Measurements from ENCODE around the gene S100A6.
"Not testable (repeated sequence)": the region's sequence is repeated elsewhere in the genome, so short reads cannot be mapped to it uniquely, and the experiment has no call there.

Gene S100A6

GRCh38 chr1:153535242-153536011, at the start of gene S100A6:
S100A6 (minus strand) TSS chr1:153535991; CDS start chr1:153535339, 652 bp downstream.
- peak within 1 kb of the TSS; percentile 53 for H3K4me3 ChIP-seq (ENCODE audit: low read depth, low read length)
- H3K4me1 ChIP-seq (ENCODE audit: control insufficient read depth, insufficient read depth, low read length), result peaks cover 29% of the 10 kb centered on the region
- no peaks in the 10 kb centered on the region for H3K36me3 ChIP-seq (ENCODE audit: control insufficient read depth, insufficient read depth, low read length)
- no peaks in the 10 kb centered on the region for H3K9me3 ChIP-seq (ENCODE audit: control insufficient read depth, insufficient read depth, low read length)
- H3K27me3 ChIP-seq (ENCODE audit: control insufficient read depth, insufficient read depth, low read length), result peaks cover 36% of the 10 kb centered on the region
- H3K9ac ChIP-seq (ENCODE audit: low read depth, low read length), result no peak within 1 kb of the TSS
- no peak within 1 kb of the TSS for H3K27ac ChIP-seq (ENCODE audit: low read depth, low read length)

GRCh38 chr1:153585006-153585405, 49.2 kb upstream of the S100A6 start:
- Histone ChIP-seq H3K27me3 (ENCODE audit: control insufficient read depth, insufficient read depth, low read length) (no peaks in the 10 kb centered on the region), H3K36me3 (ENCODE audit: control insufficient read depth, insufficient read depth, low read length) (no peaks in the 10 kb centered on the region), H3K4me3 (ENCODE audit: low read depth, low read length) (no peak overlapping the region), H3K4me1 (ENCODE audit: control insufficient read depth, insufficient read depth, low read length) (no peaks in the 10 kb centered on the region), H3K27ac (ENCODE audit: low read depth, low read length) (no peak overlapping the region), H3K9ac (ENCODE audit: low read depth, low read length) (no peak overlapping the region), H3K9me3 (ENCODE audit: control insufficient read depth, insufficient read depth, low read length) (no peaks in the 10 kb centered on the region)

GRCh38 chr1:153583976-153584375, 48.2 kb upstream of the S100A6 start:
- no peaks in the 10 kb centered on the region for H3K36me3 ChIP-seq (ENCODE audit: control insufficient read depth, insufficient read depth, low read length)
- no peaks in the 10 kb centered on the region for H3K4me1 ChIP-seq (ENCODE audit: control insufficient read depth, insufficient read depth, low read length)
- no peak overlapping the region for H3K4me3 ChIP-seq (ENCODE audit: low read depth, low read length)
- H3K27me3 ChIP-seq (ENCODE audit: control insufficient read depth, insufficient read depth, low read length), result no peaks in the 10 kb centered on the region
- no peak overlapping the region for H3K27ac ChIP-seq (ENCODE audit: low read depth, low read length)
- H3K9ac ChIP-seq (ENCODE audit: low read depth, low read length), result no peak overlapping the region
- H3K9me3 ChIP-seq (ENCODE audit: control insufficient read depth, insufficient read depth, low read length), result no peaks in the 10 kb centered on the region

- not testable (repeated sequence) for H3K27ac ChIP-seq (ENCODE audit: low read depth, low read length); H3K4me3 ChIP-seq (ENCODE audit: low read depth, low read length); H3K4me1 ChIP-seq (ENCODE audit: control insufficient read depth, insufficient read depth, low read length); H3K9ac ChIP-seq (ENCODE audit: low read depth, low read length); H3K27me3 ChIP-seq (ENCODE audit: control insufficient read depth, insufficient read depth, low read length); H3K36me3 ChIP-seq (ENCODE audit: control insufficient read depth, insufficient read depth, low read length); H3K9me3 ChIP-seq (ENCODE audit: control insufficient read depth, insufficient read depth, low read length)
Measured at GRCh38 chr1:153583514-153583913, 47.7 kb upstream of the S100A6 start.

- not testable (repeated sequence) for H3K36me3 ChIP-seq (ENCODE audit: control insufficient read depth, insufficient read depth, low read length)
Measured at GRCh38 chr1:153582836-153583235, 47.0 kb upstream of the S100A6 start.

GRCh38 chr1:153578936-153579335, 43.1 kb upstream of the S100A6 start:
- H3K9me3 ChIP-seq (ENCODE audit: control insufficient read depth, insufficient read depth, low read length), result no peaks in the 10 kb centered on the region
- no peaks in the 10 kb centered on the region for H3K4me1 ChIP-seq (ENCODE audit: control insufficient read depth, insufficient read depth, low read length)
- peak overlapping the region; percentile 34 for H3K27ac ChIP-seq (ENCODE audit: low read depth, low read length)

More at GRCh38 chr1:153582836-153583235, 47.0 kb upstream of the S100A6 start:
- not testable (repeated sequence) for H3K9ac ChIP-seq (ENCODE audit: low read depth, low read length); H3K27me3 ChIP-seq (ENCODE audit: control insufficient read depth, insufficient read depth, low read length); H3K4me1 ChIP-seq (ENCODE audit: control insufficient read depth, insufficient read depth, low read length); H3K4me3 ChIP-seq (ENCODE audit: low read depth, low read length); H3K9me3 ChIP-seq (ENCODE audit: control insufficient read depth, insufficient read depth, low read length); H3K27ac ChIP-seq (ENCODE audit: low read depth, low read length)

GRCh38 chr1:153578490-153578889, 42.7 kb upstream of the S100A6 start:
- Histone ChIP-seq H3K4me1 (ENCODE audit: control insufficient read depth, insufficient read depth, low read length) (no peaks in the 10 kb centered on the region), H3K9ac (ENCODE audit: low read depth, low read length) (no peak overlapping the region), H3K36me3 (ENCODE audit: control insufficient read depth, insufficient read depth, low read length) (no peaks in the 10 kb centered on the region), H3K27ac (ENCODE audit: low read depth, low read length) (peak overlapping the region; percentile 34), H3K4me3 (ENCODE audit: low read depth, low read length) (no peak overlapping the region), H3K27me3 (ENCODE audit: control insufficient read depth, insufficient read depth, low read length) (no peaks in the 10 kb centered on the region), H3K9me3 (ENCODE audit: control insufficient read depth, insufficient read depth, low read length) (no peaks in the 10 kb centered on the region)

More at GRCh38 chr1:153578936-153579335, 43.1 kb upstream of the S100A6 start:
- Histone ChIP-seq H3K36me3 (ENCODE audit: control insufficient read depth, insufficient read depth, low read length) (no peaks in the 10 kb centered on the region), H3K9ac (ENCODE audit: low read depth, low read length) (no peak overlapping the region), H3K27me3 (ENCODE audit: control insufficient read depth, insufficient read depth, low read length) (no peaks in the 10 kb centered on the region), H3K4me3 (ENCODE audit: low read depth, low read length) (no peak overlapping the region)

- Histone ChIP-seq H3K9me3 (ENCODE audit: control insufficient read depth, insufficient read depth, low read length) (no peaks in the 10 kb centered on the region), H3K4me1 (ENCODE audit: control insufficient read depth, insufficient read depth, low read length) (no peaks in the 10 kb centered on the region)
Measured at GRCh38 chr1:153577624-153578051, 41.8 kb upstream of the S100A6 start.

GRCh38 chr1:153577138-153577537, 41.3 kb upstream of the S100A6 start:
- no peak overlapping the region for H3K27ac ChIP-seq (ENCODE audit: low read depth, low read length)
- H3K36me3 ChIP-seq (ENCODE audit: control insufficient read depth, insufficient read depth, low read length), result no peaks in the 10 kb centered on the region
- H3K4me1 ChIP-seq (ENCODE audit: control insufficient read depth, insufficient read depth, low read length), result no peaks in the 10 kb centered on the region
- H3K4me3 ChIP-seq (ENCODE audit: low read depth, low read length), result no peak overlapping the region
- no peak overlapping the region for H3K9ac ChIP-seq (ENCODE audit: low read depth, low read length)
- no peaks in the 10 kb centered on the region for H3K27me3 ChIP-seq (ENCODE audit: control insufficient read depth, insufficient read depth, low read length)
- H3K9me3 ChIP-seq (ENCODE audit: control insufficient read depth, insufficient read depth, low read length), result no peaks in the 10 kb centered on the region

More at GRCh38 chr1:153577624-153578051, 41.8 kb upstream of the S100A6 start:
- H3K9ac ChIP-seq (ENCODE audit: low read depth, low read length), result no peak overlapping the region
- no peaks in the 10 kb centered on the region for H3K27me3 ChIP-seq (ENCODE audit: control insufficient read depth, insufficient read depth, low read length)
- H3K4me3 ChIP-seq (ENCODE audit: low read depth, low read length), result no peak overlapping the region
- H3K27ac ChIP-seq (ENCODE audit: low read depth, low read length), result peak overlapping the region; percentile 36
- no peaks in the 10 kb centered on the region for H3K36me3 ChIP-seq (ENCODE audit: control insufficient read depth, insufficient read depth, low read length)

GRCh38 chr1:153575497-153575896, 39.7 kb upstream of the S100A6 start:
- H3K9ac ChIP-seq (ENCODE audit: low read depth, low read length); H3K9me3 ChIP-seq (ENCODE audit: control insufficient read depth, insufficient read depth, low read length); H3K4me3 ChIP-seq (ENCODE audit: low read depth, low read length); H3K36me3 ChIP-seq (ENCODE audit: control insufficient read depth, insufficient read depth, low read length); H3K27me3 ChIP-seq (ENCODE audit: control insufficient read depth, insufficient read depth, low read length); H3K27ac ChIP-seq (ENCODE audit: low read depth, low read length); H3K4me1 ChIP-seq (ENCODE audit: control insufficient read depth, insufficient read depth, low read length): not testable (repeated sequence)

GRCh38 chr1:153575081-153575491, 39.3 kb upstream of the S100A6 start:
- H3K4me1 ChIP-seq (ENCODE audit: control insufficient read depth, insufficient read depth, low read length); H3K9ac ChIP-seq (ENCODE audit: low read depth, low read length); H3K36me3 ChIP-seq (ENCODE audit: control insufficient read depth, insufficient read depth, low read length); H3K27me3 ChIP-seq (ENCODE audit: control insufficient read depth, insufficient read depth, low read length); H3K27ac ChIP-seq (ENCODE audit: low read depth, low read length); H3K9me3 ChIP-seq (ENCODE audit: control insufficient read depth, insufficient read depth, low read length); H3K4me3 ChIP-seq (ENCODE audit: low read depth, low read length): not testable (repeated sequence)

Data from HUES48 (cell line).